Peyer's patch (tissue), 4 donors: ENCODE data around the gene CST11.

Experiments used
- CTCF ChIP-seq, 6 experiments: fragments of 450-650 bp in 4 of 6; fragments of 200-600 bp in 2 of 6; sonication (generic) in 1 of 6; IDR thresholded peaks; one replicate each; pipeline ENCODE4 v1.5.1; 2017 to 2019; ENCODE audit warnings: antibody characterized with exemption in 6 of 6, mild to moderate bottlenecking in 3 of 6, moderate library complexity in 1 of 6
- POLR2A ChIP-seq, 2 donors: fragments of 450-650 bp; IDR thresholded peaks; one replicate each; pipeline ENCODE4 v1.5.1; 2017; ENCODE audit warnings: antibody characterized with exemption in 2 of 2, mild to moderate bottlenecking in 2 of 2, moderate library complexity in 2 of 2

- TF ChIP-seq CTCF (IDR thresholded peaks at IDR 0.05) (no peak), POLR2A (IDR thresholded peaks at IDR 0.05) (no peak)
These were observed 12.7 kb downstream of the CST11 start for GRCh38 chr20:23440004-23440403.
